ENCODE data around the gene BPIFB1. TPM values are rescaled to one million over a fixed set of nuclear protein-coding genes. Genes with fewer than 3 reads are reported as not detected.
A peak's percentile ranks its signal among the peaks of the same experiment; 100 is the strongest.

The BPIFB1 gene
- total RNA-seq, 1 donor from 2014 or later, result 10.9 TPM

DNA sequence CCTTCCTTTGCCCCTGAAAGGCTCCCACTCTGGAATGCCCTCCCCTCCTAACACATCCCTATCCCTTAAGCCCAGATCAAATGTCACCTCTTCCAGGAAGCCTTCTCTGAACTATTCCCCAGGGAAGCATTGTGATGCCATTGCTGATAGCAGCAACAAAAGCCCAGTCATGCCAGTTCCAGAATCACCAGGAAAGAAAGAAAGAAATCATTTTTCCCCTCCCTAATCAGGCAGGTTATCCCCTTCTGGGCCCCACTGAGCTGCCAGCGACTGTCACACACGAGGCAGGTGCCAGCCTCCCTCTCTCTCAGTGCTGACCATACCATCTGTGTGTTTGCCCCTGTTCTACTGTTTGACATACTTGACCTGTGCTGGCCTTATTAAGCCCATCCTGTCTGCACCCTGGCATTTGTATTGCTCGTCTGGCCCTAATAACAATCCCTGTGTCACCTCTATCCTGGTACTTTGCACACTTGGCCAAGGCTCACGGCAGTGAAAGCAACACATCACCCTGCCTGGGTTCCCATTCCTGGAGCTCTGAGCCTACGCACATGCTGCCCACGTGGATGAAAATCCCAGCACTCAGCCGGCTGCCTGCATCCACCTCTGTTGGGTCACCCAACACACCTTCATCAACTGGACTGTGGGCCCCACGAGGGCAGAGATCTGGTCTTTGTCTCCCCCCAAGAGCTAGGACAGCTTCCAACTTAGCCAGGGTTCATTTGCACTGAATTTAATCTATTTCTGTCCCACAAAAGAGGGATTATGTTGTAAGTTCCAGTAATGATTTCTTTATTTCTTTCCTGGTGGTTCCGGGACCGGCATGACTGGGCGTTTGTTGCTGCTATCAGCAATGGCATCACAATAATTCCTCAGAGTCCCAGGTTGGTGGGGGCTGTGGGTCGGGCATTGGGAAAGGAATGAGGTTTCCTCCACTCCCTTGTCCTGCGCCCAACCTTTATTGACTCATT lies 5.3 kb upstream of the BPIFB1 start:
- Mint-ChIP-seq H3K9me3 (no peaks in the 10 kb centered on the region), H3K27ac (peak overlapping the region; percentile 76), H3K27me3 (peaks cover 31% of the 10 kb centered on the region), H3K4me3 (no peak overlapping the region), H3K4me1 (ENCODE audit: unreplicated experiment) (peaks cover 16% of the 10 kb centered on the region), H3K36me3 (no peaks in the 10 kb centered on the region)
- DNase-seq (ENCODE audit: extremely low spot score, unreplicated experiment), result no peak
- TF ChIP-seq, protein P1, sequence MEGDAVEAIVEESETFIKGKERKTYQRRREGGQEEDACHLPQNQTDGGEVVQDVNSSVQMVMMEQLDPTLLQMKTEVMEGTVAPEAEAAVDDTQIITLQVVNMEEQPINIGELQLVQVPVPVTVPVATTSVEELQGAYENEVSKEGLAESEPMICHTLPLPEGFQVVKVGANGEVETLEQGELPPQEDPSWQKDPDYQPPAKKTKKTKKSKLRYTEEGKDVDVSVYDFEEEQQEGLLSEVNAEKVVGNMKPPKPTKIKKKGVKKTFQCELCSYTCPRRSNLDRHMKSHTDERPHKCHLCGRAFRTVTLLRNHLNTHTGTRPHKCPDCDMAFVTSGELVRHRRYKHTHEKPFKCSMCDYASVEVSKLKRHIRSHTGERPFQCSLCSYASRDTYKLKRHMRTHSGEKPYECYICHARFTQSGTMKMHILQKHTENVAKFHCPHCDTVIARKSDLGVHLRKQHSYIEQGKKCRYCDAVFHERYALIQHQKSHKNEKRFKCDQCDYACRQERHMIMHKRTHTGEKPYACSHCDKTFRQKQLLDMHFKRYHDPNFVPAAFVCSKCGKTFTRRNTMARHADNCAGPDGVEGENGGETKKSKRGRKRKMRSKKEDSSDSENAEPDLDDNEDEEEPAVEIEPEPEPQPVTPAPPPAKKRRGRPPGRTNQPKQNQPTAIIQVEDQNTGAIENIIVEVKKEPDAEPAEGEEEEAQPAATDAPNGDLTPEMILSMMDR (conservative IDR thresholded peaks at IDR 0.05), result no peak

GRCh38 chr20:33278700-33279099 lies 4.3 kb upstream of the BPIFB1 start:
- Mint-ChIP-seq H3K4me1 (ENCODE audit: unreplicated experiment) (peaks cover 20% of the 10 kb centered on the region), H3K27ac (no peak overlapping the region), H3K36me3 (no peaks in the 10 kb centered on the region), H3K9me3 (no peaks in the 10 kb centered on the region), H3K27me3 (peaks cover 28% of the 10 kb centered on the region), H3K4me3 (no peak overlapping the region)
- no peak for DNase-seq (ENCODE audit: extremely low spot score, unreplicated experiment)
- TF ChIP-seq, protein P1 (conservative IDR thresholded peaks at IDR 0.05), result no peak

- TF ChIP-seq, protein P1 (conservative IDR thresholded peaks at IDR 0.05), result no peak
- Mint-ChIP-seq H3K27me3 (peaks cover 29% of the 10 kb centered on the region), H3K27ac (no peak overlapping the region), H3K9me3 (no peaks in the 10 kb centered on the region), H3K4me1 (ENCODE audit: unreplicated experiment) (peaks cover 20% of the 10 kb centered on the region), H3K4me3 (no peak overlapping the region), H3K36me3 (no peaks in the 10 kb centered on the region)
- DNase-seq (ENCODE audit: extremely low spot score, unreplicated experiment), result no peak
Observed at GRCh38 chr20:33279261-33279910, 3.6 kb upstream of the BPIFB1 start.

- Mint-ChIP-seq H3K9me3 (no peaks in the 10 kb centered on the region), H3K4me1 (ENCODE audit: unreplicated experiment) (peaks cover 25% of the 10 kb centered on the region), H3K36me3 (no peaks in the 10 kb centered on the region), H3K27ac (no peak overlapping the region), H3K27me3 (peaks cover 34% of the 10 kb centered on the region), H3K4me3 (no peak overlapping the region)
- no peak for DNase-seq (ENCODE audit: extremely low spot score, unreplicated experiment)
- TF ChIP-seq, protein P1 (conservative IDR thresholded peaks at IDR 0.05), result no peak
Observed at GRCh38 chr20:33280000-33280680, 2.9 kb upstream of the BPIFB1 start.

GRCh38 chr20:33280775-33281174 lies 2.2 kb upstream of the BPIFB1 start:
- H3K36me3 Mint-ChIP-seq, result no peaks in the 10 kb centered on the region
- no peaks in the 10 kb centered on the region for H3K9me3 Mint-ChIP-seq
- no peak overlapping the region for H3K4me3 Mint-ChIP-seq
- H3K27me3 Mint-ChIP-seq, result peaks cover 32% of the 10 kb centered on the region
- TF ChIP-seq, protein P1 (conservative IDR thresholded peaks at IDR 0.05), result no peak
- no peak overlapping the region for H3K27ac Mint-ChIP-seq
- peaks cover 26% of the 10 kb centered on the region for H3K4me1 Mint-ChIP-seq (ENCODE audit: unreplicated experiment)
- DNase-seq (ENCODE audit: extremely low spot score, unreplicated experiment), result no peak
